HG03575 (cell line): ENCODE data around the gene MICB.
"Not testable (repeated sequence)": the region's sequence is repeated elsewhere in the genome, so short reads cannot be mapped to it uniquely, and the experiment has no call there.

Experiments used
- ATAC-seq: cut with Tn5 transposase; IDR thresholded peaks from one replicate; pipeline ENCODE4 v1.9.1; 2021; ENCODE audit not compliant: unreplicated experiment, insufficient number of reproducible peaks, low FRiP score; ENCODE audit errors: extremely low read depth

MICB gene

DNA sequence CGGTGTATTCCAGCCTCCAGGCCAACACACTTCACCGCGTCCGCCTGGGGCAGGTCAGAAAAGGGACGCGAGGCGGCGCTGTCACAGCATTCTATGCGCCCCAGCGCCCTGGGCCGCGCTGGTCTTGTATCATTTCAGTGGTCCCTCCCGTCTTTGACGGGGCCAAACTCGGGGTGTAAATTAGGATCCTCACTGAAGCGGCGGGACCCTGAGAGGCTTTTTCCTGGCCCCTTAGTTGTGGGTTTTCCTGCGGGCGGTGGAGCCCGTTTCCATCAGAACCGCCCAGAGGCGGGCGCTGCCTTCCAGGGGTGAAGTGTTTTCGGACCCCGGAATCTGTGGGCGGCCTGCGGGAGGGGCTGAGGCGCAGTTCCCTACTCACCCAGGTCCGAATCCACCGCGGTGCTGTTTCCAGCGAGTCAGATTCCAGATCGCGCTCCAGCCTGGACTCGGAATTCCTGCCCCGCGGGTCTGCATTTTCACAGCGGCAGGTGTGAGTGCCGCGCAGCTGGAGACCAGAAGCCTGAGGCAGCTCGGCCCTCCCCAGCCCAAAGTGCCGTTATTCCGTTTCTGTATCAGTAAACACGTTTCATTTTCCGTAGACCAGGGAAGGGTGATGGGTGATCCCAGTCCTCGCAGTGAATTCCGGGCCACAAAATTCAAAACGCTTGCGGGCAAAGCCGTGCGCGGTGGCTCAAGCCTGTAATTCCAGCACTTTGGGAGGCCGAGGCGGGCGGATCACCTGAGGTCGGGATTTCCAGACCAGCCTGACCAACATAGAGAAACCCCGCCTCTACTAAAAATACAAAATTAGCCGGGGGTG, 3.9 kb upstream of the MICB start:
- no peak for ATAC-seq

DNA sequence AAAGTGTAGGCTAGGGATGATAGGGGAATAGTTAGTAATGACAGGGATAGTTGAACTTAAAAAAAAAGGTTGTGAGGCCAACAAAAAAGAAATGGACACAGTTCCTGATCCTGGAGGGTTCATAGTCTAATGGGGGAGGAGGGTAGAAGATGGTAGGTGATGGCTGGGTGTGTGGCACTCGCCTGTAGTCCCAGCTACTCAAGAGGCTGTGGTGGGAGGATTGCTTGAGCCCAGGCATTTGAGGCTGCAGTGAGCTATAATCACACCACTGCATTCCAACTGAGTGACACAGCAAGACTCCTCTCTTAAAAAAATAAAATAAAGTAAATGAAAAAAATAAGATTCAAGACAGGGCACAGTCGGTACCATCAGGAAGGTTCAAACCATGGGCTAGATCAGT, 2.4 kb upstream of the MICB start:
- no peak for ATAC-seq

DNA sequence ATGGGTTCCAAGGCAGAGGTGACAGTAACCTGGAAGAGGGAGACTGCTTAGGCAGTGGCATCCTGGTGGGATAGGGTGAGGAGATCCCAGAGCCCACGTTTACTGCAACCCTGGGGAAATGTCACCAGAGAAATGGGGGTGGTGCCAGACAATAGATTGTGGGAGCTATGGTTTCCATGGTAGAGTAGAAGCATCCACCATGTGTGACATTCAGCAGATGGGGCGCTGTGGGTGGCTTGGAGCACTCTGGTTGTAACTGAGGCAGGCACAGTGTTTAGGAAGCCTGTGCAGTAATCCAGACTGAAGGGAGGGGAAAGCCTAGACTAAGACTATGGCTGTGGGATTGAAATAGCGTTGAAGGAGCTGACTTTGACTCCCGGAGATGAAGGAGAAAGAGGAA, 1.1 kb upstream of the MICB start:
- ATAC-seq: not testable (repeated sequence)

DNA sequence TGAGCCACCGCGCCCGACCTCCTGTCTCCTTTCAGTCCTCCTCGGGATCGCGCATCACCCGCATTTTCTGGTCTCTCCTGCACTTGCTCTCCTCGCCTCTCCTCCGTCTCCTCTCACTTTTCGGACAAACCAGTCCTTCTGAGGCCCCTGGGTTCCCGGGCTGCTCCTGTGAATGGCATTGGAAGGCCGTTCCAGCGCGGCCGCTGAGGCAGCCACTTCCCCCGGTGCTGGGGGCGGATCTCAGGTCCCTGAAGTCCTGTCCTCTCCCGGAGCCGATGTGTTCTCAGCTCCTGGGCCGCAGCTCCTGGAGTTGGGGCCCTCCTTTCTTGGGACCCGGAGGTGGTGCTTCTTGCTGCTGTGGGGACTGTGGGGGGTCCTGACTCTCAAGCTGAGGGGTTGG, 803 bp downstream of the MICB start:
- no peak for ATAC-seq

DNA sequence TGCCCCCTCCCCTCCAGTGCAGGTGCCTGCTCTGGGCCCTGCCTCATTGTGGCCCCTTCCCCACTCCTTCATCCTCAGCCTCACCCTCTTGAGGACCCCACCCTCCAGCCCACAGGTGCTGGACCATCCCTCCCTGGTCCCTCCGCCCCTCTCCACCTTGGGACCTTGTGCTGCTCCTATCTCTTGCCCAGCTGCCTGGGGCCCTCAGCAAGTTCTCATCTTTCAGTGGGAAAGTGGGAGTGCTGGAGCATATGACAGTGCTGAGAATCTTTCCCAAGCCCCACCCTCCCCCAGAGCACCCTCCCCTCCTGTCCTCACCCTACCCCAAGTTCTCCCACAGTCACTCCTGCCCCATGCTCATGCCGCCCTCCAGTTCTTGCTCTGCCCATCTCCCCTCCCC, 1.7 kb downstream of the MICB start:
- ATAC-seq: not testable (repeated sequence)

DNA sequence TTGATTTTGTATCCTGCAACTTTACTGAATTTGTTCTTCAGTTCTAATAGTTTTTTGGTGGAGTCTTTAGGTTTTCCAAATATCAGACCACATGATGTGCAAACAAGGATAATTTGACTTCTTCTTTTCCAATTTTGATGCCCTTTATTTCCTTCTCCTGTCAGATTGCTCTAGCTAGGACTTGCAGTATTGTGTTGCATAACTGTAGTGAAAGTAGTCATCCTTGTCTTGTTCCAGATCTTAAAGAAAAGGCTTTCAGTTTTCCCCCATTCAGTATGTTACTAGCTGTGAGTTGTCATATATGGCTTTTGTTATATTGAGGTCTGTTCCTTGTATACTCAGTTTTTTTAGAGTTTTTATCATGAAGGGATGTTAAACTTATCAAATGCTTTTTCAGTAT, 4.6 kb downstream of the MICB start:
- ATAC-seq: no peak

DNA sequence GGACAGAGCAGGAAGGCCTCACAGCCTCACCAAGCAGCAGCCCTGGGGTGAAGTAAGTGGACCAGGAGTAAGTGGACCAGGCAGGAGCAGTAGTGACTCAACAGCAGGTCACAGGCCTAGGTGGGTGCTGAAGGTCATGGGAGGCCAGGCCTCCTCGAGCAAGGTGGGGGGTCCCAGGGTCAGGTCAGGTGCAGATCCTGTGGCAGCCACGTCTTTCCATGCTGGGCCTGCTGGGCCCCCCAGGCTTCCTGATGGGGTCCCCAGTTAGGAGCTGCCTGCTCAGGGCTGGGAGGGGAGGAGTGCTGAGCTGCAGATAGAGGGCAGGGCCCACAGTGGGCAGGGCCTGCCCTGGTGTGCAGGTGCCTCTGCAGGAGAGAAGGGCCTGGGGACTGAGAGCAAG, 11.1 kb downstream of the MICB start:
- ATAC-seq: not testable (repeated sequence)

DNA sequence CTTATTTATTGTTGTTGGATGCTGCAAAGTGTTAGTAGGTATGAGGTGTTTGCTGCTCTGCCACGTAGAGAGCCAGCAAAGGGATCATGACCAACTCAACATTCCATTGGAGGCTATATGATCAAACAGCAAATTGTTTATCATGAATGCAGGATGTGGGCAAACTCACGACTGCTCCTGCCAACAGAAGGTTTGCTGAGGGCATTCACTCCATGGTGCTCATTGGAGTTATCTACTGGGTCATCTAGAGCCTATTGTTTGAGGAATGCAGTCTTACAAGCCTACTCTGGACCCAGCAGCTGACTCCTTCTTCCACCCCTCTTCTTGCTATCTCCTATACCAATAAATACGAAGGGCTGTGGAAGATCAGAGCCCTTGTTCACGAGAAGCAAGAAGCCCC, 12.1 kb downstream of the MICB start:
- no peak for ATAC-seq

DNA sequence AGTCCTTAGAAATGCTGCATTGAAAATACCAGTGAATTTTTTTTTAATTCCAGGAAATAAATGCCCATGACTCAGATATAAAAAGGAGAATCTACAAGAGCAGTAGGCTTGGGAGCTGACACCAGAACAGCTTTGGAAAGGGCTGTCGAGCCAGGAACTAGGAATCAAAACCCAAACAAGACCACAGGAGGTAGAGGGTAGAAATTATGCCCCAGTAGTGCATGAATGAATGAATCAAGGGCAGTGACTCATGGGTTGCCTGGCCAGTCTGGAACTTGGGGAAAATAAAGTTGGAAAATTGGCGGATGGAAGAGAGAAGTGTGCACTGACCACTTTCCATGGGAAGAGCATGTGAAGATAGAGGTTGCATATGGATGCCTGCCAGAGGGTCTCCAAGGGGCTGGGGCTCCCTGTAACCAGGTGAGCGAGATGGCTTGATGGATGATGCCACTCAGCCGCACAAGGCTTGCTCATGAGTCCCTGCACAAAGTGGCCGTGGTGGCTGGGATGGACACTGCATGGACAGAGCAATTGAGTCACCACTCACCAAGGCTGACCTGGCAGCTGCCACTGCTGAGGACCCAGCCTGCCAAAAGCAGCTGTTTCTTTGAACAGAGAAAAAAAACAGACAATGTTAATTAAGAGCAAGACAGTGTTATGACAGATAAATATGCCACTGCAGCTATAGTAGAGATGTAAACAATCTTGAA, 15.7 kb downstream of the MICB start:
- no peak for ATAC-seq

DNA sequence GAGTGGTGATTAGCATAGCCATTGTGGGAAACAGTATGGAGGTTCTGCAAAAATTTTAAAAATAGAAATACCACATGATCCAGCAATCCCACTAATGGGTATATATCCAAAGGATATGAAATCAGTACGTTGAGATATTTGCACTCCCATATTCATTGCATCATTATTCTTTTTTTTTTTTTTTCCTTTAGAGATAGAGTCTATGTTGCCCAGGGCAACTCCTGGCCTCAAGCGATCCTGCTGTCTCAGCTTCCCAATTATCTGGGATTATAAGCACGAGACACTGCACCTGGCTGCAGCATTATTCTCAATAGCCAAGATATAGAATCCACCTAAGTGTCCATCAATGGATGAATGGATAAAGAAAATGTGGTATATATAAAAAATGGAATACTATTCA, 23.9 kb downstream of the MICB start:
- ATAC-seq: no peak

DNA sequence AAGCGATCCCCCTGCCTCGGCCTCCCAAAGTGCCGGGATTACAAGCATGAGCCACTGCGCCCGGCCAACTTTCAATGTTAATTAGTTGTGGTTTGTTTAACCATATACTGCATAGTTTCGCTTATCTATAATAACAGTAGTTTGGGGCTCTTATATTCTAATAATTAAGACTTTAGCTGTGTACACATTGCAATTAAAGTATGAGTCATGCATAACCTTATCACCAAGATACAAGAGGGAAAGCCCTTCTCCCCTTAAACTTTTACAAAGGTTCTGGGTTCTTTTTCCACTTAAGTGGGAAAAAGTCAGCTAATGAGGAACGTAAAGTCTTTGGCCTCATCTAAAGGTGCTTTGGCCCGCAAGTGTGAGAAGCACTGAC, 27.6 kb downstream of the MICB start:
- no peak for ATAC-seq

DNA sequence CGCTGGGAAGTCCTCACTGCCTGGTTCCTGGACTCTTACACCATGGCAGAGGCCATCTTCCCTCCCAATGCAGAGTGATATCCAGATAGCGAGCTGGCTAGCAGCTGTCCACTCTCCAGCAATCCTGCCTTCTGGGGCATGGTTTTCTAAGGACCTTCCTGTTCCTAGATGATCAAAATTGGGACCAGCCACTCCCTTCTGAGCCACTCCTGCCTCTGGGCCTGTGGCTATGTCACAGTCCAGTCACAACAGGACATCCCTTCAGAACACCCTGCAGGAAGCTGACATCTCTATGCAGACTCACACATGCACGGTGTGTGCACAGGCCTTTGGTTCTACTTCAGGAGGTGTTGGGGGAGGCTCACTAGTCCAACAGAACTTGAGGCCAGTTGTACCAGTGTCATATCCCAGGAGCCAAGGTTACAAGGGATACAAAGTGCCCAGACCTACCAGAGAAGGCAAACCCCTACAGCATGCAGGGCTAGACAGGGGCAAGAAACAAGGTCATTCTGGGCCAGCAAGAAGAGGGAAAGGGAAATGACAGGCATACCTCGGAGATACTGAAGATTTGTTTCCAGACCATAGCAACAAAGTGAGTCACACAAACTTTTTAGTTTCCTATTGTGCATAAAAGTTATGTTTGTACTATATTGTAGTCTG, 28.1 kb downstream of the MICB start:
- no peak for ATAC-seq

DNA sequence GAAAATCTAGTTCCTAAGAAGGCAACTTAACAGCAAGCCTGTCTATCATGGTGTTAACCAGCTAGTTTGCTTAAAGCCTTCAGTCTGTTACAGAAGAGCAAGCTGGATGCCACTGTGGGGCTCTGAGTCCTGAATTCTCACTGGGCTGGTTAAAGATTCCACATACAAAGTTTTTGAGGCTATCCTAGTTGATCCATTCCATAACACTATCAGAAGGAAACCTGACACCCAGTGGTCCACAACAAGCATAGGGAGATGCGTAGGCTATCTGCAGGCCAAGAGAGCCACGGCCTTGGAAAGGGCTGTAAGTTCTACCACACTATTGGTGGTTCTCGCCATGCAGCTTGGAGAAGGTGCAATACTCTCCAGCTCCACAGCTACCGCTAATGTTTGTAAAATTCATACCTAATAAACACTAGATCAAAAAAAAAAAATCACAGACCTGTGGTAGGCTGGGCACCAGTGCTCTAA, 30.4 kb downstream of the MICB start:
- no peak for ATAC-seq

DNA sequence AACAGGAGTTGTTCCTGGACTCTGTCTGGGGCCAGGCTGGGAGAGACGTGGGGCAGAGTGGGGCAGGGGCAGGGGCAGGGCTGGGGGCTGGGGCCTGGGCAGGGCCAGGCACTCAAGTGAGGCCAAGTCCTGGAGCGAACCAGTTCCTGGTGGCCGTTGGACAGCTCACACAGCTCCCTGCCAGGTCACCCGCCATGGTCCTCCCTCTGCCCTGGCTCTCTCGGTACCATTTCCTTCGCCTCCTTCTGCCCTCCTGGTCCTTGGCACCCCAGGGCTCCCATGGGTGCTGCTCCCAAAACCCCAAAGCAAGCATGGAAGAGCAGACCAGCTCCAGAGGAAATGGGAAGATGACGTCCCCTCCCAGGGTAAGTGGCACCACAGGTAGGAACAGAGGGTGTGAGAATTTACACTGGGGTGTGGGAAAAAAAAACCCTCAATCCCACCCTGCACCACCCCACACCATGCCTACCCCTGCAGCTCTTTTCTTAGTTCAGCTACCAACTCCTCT, 30.9 kb downstream of the MICB start, which contains the start of gene MCCD1:
Gene MCCD1, plus strand, starts transcription at position 142 of the 508 bp plus-strand sequence. Its CDS starts 53 bp downstream, at position 195.
- ATAC-seq: no peak

DNA sequence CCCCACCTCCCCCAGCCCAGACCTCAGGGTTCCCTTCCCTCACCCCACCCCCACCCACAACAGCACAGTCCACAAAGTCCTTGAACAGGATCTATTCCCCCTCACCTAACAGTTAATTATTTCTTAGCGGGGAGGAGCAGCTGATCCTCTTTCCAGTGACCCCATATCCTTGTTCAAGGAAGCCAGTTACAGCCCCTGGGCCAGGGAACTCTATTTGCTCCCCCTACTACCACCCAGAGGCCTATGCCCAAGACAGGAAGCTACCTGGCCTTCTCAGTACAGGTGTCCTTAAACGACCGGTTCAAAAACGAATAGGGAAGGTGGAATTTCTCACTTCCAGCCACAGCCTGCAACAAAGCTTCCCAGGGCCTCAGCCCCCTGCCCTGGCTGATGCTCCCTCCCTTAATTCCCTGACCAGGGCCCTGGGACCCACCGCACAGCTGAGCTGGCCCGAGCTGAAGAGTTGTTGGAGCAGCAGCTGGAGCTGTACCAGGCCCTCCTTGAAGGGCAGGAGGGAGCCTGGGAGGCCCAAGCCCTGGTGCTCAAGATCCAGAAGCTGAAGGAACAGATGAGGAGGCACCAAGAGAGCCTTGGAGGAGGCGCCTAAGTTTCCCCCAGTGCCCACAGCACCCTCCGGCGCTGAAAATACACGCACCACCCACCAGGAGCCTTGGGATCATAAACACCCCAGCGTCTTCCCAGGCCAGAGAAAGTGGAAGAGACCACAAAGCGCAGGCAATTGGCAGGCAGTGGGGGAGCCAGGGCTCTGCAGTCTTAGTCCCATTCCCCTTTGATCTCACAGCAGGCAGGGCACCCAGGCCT, 31.6 kb downstream of the MICB start:
- ATAC-seq: no peak

DNA sequence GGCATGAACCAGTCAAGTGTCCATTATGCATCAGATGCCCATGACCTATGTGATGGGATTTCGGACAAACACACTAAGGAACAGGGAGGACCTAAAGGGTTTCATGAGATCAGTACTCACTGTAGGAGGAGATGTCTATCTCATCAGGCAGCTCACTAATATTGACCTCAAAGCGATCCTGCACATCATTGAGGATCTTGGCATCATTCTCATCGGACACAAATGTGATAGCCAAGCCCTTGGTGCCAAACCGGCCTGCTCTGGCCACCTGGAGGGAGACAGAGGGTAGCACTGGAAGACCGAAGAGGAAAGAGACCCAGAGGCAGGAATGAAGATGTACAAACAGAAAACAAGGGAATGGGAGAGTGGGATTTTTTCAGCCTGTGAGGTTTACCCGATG, 32.7 kb downstream of the MICB start:
- no peak for ATAC-seq

DNA sequence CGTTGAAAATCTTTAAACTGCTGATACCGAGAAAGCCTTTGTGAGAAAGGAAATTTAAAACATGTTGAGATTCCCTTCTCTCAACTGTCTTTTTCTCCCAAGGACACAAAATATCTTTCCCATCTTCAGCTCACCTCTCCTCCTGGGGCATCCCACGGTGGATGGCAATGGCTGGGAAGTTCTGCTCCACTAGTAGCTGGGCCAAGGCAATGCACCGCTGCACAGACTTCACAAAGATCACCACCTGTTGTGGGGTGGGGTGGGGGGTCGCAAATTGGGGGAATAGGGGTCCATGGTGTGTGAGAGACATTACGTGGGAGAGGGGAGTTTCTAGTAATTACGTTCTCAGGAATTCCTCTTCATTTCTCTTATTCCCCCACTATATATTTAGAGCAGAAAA, 33.2 kb downstream of the MICB start:
- no peak for ATAC-seq

DNA sequence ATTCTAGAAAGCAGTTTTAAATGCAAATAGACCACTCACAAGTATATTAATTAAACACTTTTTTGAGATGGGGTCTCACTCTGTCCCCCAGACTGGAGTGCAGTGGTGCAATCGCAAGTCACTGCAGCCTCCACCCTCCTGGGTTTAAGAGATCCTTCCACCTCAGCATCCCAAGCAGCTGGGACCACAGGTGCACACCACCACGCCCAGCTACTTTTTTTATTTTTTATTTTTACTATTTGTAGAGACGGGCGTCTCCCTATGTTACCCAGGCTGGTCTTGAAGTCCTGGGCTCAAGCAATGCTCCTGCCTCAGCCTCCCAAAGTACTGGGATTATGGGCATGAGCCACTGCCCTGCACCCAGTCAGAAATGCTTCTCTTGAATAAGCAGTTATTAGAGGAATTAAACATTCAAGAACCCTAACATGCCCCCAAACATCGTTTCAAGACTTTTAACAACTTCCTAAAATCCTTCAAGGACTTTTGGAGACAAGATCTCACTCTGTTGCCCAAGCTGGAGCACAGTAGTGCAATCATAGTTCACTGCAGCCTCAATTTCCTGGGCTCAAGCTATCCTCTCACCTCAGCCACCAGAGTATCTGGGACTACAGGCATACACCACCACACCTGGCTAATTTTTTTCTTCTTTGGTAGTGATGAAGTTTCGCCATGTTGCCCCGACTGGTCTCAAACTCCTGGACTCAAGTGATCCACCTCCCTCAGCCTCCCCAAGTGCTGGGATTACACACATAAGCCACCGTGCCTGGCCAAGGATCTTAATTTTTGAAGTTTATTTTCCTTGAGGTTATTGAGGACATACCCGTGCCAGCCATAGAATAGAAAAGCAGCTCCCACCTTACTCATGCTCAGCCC, 34.1 kb downstream of the MICB start:
- ATAC-seq: no peak
